ENCODE data around the gene VAV2. TPM values are rescaled to one million over a fixed set of nuclear protein-coding genes. Genes with fewer than 3 reads are reported as not detected.

Gene VAV2
- total and polyA plus RNA-seq, 2 experiments from 2014 or later, result 8.1 to 28.9 TPM

DNA sequence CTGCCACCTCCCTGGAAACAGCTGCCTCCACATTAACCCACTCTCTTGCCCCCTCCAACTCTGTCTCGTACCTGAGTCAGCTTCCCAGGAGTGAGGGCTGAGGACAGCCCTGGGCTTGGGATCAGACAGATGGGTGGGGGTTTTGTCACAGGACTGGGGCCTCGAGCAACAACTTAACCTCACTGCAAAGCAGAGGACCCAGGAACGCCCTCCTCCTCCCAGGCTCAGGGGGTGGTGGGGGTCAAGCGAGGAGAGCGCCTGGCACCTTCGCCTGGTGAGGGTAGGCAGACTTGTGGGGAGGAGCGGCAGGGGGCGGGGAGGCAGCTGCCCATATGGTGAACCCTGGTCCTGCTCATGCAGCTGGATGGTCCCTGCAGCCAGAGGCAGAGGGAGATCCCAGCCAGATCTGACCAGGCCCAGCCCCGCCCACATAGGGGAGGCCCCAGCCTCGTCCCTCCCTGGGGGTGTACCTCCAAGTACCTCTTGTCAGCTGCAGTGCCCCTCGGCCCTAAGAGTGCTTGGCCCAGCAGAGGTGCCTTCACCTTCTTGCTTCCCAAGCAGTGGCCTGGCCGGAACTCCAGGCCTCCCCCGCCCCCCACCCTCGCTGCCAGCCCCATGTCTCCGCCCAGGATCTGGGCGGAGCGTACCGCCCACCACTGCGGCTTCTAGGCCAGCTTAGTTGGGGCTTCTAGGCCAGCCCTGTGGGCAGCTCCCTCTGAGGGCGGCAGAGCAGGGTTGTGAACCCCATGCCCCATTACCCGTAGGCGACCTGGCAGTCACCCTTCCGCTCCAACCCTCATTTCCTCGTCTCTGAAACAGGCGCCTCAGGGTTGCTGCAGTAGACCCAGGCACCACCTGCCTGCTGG lies 254.1 kb downstream of the VAV2 start, which contains the start of gene SARDH:
TSS of gene SARDH (minus strand) at position 579 of the 866 bp plus-strand sequence. CDS start 4,179 bp downstream, outside the sequence.
- DNase-seq (ENCODE audit: low spot score), result peak; percentile 83
- Histone ChIP-seq H3K79me2 (replicated peaks; ENCODE audit: insufficient read depth) (no peaks in the 10 kb centered on the region), H3K9me2 (ENCODE audit: insufficient read depth) (no peaks in the 10 kb centered on the region), H3K4me1 (ENCODE audit: insufficient read depth) (peaks cover 19% of the 10 kb centered on the region), H3K27me3 (ENCODE audit: insufficient read depth) (no peaks in the 10 kb centered on the region), H4K20me1 (replicated peaks; ENCODE audit: insufficient read depth) (no peaks in the 10 kb centered on the region), H3K4me2 (peak within 1 kb of the TSS; percentile 73), H2AFZ (peak within 1 kb of the TSS; percentile 91), H3K4me3 (peak within 1 kb of the TSS; percentile 45; the same call in 1 of the 2 replicates), H3K27ac (ENCODE audit: low read depth) (no peak within 1 kb of the TSS), H3K36me3 (ENCODE audit: insufficient read depth) (no peaks in the 10 kb centered on the region), H3F3A (replicated peaks; ENCODE audit: low read depth) (no peaks in the 10 kb centered on the region)
- Mint-ChIP-seq H3K36me3 (ENCODE audit: low read depth) (no peaks in the 10 kb centered on the region; the same call in 2 of the 3 replicates), H3K4me3 (peak within 1 kb of the TSS; percentile 58), H3K27ac (no peak within 1 kb of the TSS), H3K9me3 (no peaks in the 10 kb centered on the region; the same call in 2 of the 3 replicates), H3K4me1 (peaks cover 31% of the 10 kb centered on the region), H3K27me3 (ENCODE audit: insufficient read depth, low read depth, poor library complexity) (no peaks in the 10 kb centered on the region)
- ATAC-seq, result peak; percentile 77
- peak; percentile 61 for TF ChIP-seq POLR2AphosphoS5 (IDR thresholded peaks at IDR 0.05; ENCODE audit: low read depth)
- TF ChIP-seq, protein P1, sequence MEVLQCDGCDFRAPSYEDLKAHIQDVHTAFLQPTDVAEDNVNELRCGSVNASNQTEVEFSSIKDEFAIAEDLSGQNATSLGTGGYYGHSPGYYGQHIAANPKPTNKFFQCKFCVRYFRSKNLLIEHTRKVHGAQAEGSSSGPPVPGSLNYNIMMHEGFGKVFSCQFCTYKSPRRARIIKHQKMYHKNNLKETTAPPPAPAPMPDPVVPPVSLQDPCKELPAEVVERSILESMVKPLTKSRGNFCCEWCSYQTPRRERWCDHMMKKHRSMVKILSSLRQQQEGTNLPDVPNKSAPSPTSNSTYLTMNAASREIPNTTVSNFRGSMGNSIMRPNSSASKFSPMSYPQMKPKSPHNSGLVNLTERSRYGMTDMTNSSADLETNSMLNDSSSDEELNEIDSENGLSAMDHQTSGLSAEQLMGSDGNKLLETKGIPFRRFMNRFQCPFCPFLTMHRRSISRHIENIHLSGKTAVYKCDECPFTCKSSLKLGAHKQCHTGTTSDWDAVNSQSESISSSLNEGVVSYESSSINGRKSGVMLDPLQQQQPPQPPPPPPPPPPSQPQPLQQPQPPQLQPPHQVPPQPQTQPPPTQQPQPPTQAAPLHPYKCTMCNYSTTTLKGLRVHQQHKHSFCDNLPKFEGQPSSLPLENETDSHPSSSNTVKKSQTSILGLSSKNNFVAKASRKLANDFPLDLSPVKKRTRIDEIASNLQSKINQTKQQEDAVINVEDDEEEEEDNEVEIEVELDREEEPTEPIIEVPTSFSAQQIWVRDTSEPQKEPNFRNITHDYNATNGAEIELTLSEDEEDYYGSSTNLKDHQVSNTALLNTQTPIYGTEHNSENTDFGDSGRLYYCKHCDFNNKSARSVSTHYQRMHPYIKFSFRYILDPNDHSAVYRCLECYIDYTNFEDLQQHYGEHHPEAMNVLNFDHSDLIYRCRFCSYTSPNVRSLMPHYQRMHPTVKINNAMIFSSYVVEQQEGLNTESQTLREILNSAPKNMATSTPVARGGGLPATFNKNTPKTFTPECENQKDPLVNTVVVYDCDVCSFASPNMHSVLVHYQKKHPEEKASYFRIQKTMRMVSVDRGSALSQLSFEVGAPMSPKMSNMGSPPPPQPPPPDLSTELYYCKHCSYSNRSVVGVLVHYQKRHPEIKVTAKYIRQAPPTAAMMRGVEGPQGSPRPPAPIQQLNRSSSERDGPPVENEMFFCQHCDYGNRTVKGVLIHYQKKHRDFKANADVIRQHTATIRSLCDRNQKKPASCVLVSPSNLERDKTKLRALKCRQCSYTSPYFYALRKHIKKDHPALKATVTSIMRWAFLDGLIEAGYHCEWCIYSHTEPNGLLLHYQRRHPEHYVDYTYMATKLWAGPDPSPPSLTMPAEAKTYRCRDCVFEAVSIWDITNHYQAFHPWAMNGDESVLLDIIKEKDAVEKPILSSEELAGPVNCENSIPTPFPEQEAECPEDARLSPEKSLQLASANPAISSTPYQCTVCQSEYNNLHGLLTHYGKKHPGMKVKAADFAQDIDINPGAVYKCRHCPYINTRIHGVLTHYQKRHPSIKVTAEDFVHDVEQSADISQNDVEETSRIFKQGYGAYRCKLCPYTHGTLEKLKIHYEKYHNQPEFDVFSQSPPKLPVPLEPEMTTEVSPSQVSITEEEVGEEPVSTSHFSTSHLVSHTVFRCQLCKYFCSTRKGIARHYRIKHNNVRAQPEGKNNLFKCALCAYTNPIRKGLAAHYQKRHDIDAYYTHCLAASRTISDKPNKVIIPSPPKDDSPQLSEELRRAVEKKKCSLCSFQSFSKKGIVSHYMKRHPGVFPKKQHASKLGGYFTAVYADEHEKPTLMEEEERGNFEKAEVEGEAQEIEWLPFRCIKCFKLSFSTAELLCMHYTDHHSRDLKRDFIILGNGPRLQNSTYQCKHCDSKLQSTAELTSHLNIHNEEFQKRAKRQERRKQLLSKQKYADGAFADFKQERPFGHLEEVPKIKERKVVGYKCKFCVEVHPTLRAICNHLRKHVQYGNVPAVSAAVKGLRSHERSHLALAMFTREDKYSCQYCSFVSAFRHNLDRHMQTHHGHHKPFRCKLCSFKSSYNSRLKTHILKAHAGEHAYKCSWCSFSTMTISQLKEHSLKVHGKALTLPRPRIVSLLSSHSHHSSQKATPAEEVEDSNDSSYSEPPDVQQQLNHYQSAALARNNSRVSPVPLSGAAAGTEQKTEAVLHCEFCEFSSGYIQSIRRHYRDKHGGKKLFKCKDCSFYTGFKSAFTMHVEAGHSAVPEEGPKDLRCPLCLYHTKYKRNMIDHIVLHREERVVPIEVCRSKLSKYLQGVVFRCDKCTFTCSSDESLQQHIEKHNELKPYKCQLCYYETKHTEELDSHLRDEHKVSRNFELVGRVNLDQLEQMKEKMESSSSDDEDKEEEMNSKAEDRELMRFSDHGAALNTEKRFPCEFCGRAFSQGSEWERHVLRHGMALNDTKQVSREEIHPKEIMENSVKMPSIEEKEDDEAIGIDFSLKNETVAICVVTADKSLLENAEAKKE (CRISPR knock-in tag; IDR thresholded peaks at IDR 0.05), result no peak

Data from GM23338 (cell line).